DOHH2 (cell line): Measurements from ENCODE around the gene NUP205.

Experiments used
- H3F3A ChIP-seq: fragments of 200-600 bp; sonication (generic), shearing (Covaris generic); 2 replicates; pipeline ENCODE4 v1.6.0; 2016; ENCODE audit warnings: antibody characterized with exemption, mild to moderate bottlenecking; ENCODE audit not compliant: control insufficient read depth, insufficient read depth
- H3K27ac ChIP-seq: fragments of 200-600 bp; sonication (generic); 2 replicates; pipeline ENCODE4 v1.5.1; 2014; ENCODE audit warnings: low read depth, mild to moderate bottlenecking, low read length, moderate library complexity
- H3K27me3 ChIP-seq: fragments of 200-600 bp; sonication (generic); 2 replicates; pipeline ENCODE4 v1.6.1; 2014; ENCODE audit warnings: mild to moderate bottlenecking, low read length, mixed read lengths; ENCODE audit not compliant: control insufficient read depth
- H3K36me3 ChIP-seq: fragments of 200-600 bp; sonication (generic); 2 replicates; pipeline ENCODE4 v1.6.1; 2014; ENCODE audit warnings: mild to moderate bottlenecking, low read length, moderate library complexity, mixed read lengths; ENCODE audit not compliant: control insufficient read depth
- H3K4me1 ChIP-seq: fragments of 200-600 bp; sonication (generic); 2 replicates; pipeline ENCODE4 v1.6.1; 2014; ENCODE audit warnings: mild to moderate bottlenecking, low read length, mixed read lengths; ENCODE audit not compliant: control insufficient read depth
- H3K4me2 ChIP-seq: fragments of 200-600 bp; sonication (generic); 2 replicates; pipeline ENCODE4 v1.6.0; 2014; ENCODE audit warnings: mild to moderate bottlenecking, low read length, moderate library complexity
- H3K4me3 ChIP-seq: fragments of 200-600 bp; sonication (generic); 2 replicates; pipeline ENCODE4 v1.5.1; 2014; ENCODE audit warnings: mild to moderate bottlenecking, low read length, mixed read lengths
- H3K79me2 ChIP-seq: fragments of 200-600 bp; sonication (generic); 2 replicates; pipeline ENCODE4 v1.6.1; 2014; ENCODE audit warnings: mild to moderate bottlenecking, low read length, mixed read lengths; ENCODE audit not compliant: control insufficient read depth
- H3K9me2 ChIP-seq: fragments of 200-600 bp; sonication (generic); replicated peaks from 2 replicates; pipeline ENCODE4 v1.6.1; 2014; ENCODE audit warnings: mild to moderate bottlenecking, low read length, mixed read lengths; ENCODE audit not compliant: control insufficient read depth
- H3K9me3 ChIP-seq: fragments of 200-600 bp; sonication (generic); 2 replicates; pipeline ENCODE4 v1.6.1; 2014; ENCODE audit warnings: antibody characterized with exemption, low read length, mixed read lengths; ENCODE audit not compliant: control insufficient read depth, insufficient read depth
- H4K20me1 ChIP-seq: fragments of 200-600 bp; sonication (generic); 2 replicates; pipeline ENCODE4 v1.6.0; 2014; ENCODE audit warnings: low read depth, mild to moderate bottlenecking, antibody characterized with exemption, low read length, moderate library complexity; ENCODE audit not compliant: control insufficient read depth, insufficient read depth
- EZH2phosphoT487 ChIP-seq: fragments of 200-600 bp; sonication (generic); IDR thresholded peaks from 2 replicates; pipeline ENCODE4 v1.6.1; 2017; ENCODE audit warnings: borderline replicate concordance, mild to moderate bottlenecking, antibody characterized with exemption, low read length, moderate library complexity, mixed read lengths
- TF ChIP-seq, protein P1 (sequence below): fragments of 200-600 bp; sonication (generic); IDR thresholded peaks from one replicate; pipeline ENCODE4 v1.5.1; 2014; ENCODE audit warnings: antibody characterized with exemption, mild to moderate bottlenecking, low read depth, low read length; ENCODE audit not compliant: poor library complexity, severe bottlenecking

Gene NUP205

DNA sequence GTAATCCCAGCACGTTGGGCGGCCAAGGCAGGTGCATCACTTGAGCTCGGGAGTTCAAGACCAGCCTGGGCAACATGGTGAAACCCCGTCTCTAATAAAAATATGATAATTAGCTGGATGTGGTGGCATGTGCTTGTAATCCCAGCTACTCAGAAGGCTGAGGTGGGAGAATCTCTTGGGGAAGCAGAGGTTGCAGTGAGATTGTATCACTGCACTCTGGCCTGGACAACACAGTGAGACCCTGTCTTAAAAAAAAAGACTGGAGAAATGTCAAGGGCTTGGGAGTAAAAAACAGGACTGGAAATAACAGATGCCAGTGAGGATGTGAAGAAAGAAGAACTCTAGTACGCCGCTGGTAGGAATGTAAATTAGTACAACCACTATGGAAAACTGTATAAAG, 16.7 kb upstream of the NUP205 start:
- Histone ChIP-seq H3K27me3 (peaks cover 17% of the 10 kb centered on the region; the same call in 1 of the 2 replicates), H4K20me1 (no peaks in the 10 kb centered on the region), H3K79me2 (no peaks in the 10 kb centered on the region), H3K9me2 (no peaks in the 10 kb centered on the region), H3F3A (0 out of 2 replicates have a peak, but pooled peaks cover 2% of the 10 kb centered on the region), H3K36me3 (no peaks in the 10 kb centered on the region), H3K4me1 (no peaks in the 10 kb centered on the region), H3K9me3 (no peaks in the 10 kb centered on the region), H3K4me3 (no peak overlapping the region), H3K4me2 (no peak overlapping the region), H3K27ac (no peak overlapping the region)
- TF ChIP-seq, protein P1, sequence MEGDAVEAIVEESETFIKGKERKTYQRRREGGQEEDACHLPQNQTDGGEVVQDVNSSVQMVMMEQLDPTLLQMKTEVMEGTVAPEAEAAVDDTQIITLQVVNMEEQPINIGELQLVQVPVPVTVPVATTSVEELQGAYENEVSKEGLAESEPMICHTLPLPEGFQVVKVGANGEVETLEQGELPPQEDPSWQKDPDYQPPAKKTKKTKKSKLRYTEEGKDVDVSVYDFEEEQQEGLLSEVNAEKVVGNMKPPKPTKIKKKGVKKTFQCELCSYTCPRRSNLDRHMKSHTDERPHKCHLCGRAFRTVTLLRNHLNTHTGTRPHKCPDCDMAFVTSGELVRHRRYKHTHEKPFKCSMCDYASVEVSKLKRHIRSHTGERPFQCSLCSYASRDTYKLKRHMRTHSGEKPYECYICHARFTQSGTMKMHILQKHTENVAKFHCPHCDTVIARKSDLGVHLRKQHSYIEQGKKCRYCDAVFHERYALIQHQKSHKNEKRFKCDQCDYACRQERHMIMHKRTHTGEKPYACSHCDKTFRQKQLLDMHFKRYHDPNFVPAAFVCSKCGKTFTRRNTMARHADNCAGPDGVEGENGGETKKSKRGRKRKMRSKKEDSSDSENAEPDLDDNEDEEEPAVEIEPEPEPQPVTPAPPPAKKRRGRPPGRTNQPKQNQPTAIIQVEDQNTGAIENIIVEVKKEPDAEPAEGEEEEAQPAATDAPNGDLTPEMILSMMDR = no peak
- TF ChIP-seq EZH2phosphoT487 = no peak

DNA sequence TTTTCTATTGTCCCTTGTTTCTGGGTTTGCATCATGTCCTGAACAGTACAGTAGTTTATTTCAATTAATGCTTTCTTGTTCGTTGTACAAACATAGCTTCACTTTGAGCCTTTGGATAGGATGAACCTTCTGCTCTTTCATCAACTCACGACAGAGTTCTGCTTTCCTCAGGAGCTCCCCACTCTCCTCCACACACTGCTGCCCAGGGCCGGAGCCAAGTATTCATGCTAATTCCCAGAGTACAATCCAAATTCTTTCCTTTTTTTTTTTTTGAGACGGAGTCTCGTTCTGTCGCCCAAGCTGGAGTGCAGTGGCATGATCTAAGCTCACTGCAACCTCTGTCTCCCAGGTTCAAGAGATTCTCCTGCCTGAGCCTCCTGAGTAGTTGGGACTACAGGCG, 7.5 kb upstream of the NUP205 start:
- TF ChIP-seq, protein P1 = no peak
- TF ChIP-seq EZH2phosphoT487 = no peak

DNA sequence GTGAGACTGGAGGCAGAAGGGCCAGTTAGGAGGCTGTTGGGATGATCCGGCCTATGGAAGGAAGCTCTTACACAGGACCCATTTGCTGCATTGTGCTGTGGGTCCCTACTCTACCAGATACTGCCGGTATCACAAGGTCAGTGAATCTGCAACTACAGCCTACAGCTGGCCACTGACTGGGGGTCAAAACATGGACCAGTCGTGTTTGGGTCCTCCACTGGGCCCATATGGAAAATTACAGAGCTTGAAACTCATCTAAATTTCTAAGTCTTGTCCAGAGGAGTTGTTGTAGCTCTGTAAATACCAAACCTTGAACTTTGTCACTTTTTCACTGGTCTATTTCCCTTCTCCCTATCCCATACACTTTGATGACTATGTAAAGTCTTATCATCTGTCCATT, 5.6 kb upstream of the NUP205 start:
- H3K4me2 ChIP-seq = no peak overlapping the region
- no peaks in the 10 kb centered on the region for H3K9me2 ChIP-seq

More for the DNA sequence above, 7.5 kb upstream of the NUP205 start:
- no peaks in the 10 kb centered on the region for H3K79me2 ChIP-seq
- no peak overlapping the region for H3K27ac ChIP-seq
- no peak overlapping the region for H3K4me3 ChIP-seq
- H3K9me3 ChIP-seq = no peaks in the 10 kb centered on the region
- no peak overlapping the region for H3K4me2 ChIP-seq
- H3F3A ChIP-seq = no peaks in the 10 kb centered on the region
- peaks cover 11% of the 10 kb centered on the region for H3K27me3 ChIP-seq
- H3K36me3 ChIP-seq = no peaks in the 10 kb centered on the region
- no peaks in the 10 kb centered on the region for H3K4me1 ChIP-seq
- no peaks in the 10 kb centered on the region for H3K9me2 ChIP-seq
- H4K20me1 ChIP-seq = no peaks in the 10 kb centered on the region

More for the DNA sequence above, 5.6 kb upstream of the NUP205 start:
- 0 out of 2 replicates have a peak, but pooled peaks cover 2% of the 10 kb centered on the region for H3F3A ChIP-seq
- H3K4me1 ChIP-seq = peaks cover 13% of the 10 kb centered on the region
- H3K79me2 ChIP-seq = no peaks in the 10 kb centered on the region
- TF ChIP-seq EZH2phosphoT487 = no peak
- TF ChIP-seq, protein P1 = no peak
- H3K36me3 ChIP-seq = no peaks in the 10 kb centered on the region
- no peak overlapping the region for H3K4me3 ChIP-seq
- H3K27ac ChIP-seq = no peak overlapping the region
- H3K27me3 ChIP-seq = peaks cover 11% of the 10 kb centered on the region
- H4K20me1 ChIP-seq = no peaks in the 10 kb centered on the region
- no peaks in the 10 kb centered on the region for H3K9me3 ChIP-seq
